Medulla oblongata (tissue), 1 donor: ENCODE results near the gene NOP58.
"Not testable (repeated sequence)": the region's sequence is repeated elsewhere in the genome, so short reads cannot be mapped to it uniquely, and the experiment has no call there.

Experiments
- DNase-seq: peaks from one replicate; pipeline ENCODE4 v3.0.0-alpha.2; 2015; ENCODE audit errors: extremely low spot score

NOP58 gene

DNA sequence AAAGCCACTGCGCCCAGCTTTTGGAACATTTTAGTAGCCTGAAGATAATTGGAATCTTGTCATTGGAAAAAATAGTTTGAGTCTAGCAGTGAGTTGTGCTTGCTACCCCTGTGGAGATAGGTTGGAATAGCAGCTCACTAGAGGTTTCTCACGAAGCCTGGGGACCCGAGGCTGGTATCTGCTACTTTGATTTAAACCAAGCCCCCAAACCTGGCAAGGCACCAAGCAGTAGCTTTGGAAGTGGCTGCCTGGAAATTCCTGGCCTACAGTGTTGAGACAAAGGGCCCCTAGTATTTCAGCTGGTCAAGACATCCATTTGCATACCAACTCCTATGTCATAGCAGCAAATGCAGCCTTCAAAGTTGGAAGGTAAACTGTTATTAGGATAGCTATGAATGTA lies 42.1 kb downstream of the NOP58 start:
- no peak for DNase-seq

DNA sequence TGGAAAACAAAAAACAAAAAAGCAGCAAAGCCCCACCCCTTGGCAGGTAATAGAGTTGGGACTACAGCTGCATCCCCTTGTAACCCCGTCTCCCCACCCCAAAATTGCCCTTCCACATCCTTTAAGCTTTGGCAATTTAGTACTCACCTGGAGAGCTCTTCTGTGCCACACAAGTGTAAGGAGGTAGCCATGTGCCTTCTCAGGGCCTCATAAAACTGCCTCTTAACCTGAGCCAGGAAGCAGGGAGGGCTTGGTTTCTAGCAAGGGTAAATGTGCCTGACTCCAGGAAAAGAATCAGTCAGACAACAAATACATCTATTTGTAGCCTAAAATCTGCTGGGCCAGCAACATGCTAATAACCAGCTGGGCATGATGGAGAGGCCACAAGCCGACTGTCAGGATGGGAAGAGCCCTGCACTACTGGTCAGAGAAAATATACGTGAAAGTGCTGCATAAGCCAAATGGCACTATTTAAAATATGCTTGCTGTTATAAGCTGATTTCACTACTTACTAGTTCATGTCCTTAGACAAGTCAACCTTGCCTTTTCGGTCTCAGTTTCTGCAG lies 46.3 kb downstream of the NOP58 start:
- no peak for DNase-seq

DNA sequence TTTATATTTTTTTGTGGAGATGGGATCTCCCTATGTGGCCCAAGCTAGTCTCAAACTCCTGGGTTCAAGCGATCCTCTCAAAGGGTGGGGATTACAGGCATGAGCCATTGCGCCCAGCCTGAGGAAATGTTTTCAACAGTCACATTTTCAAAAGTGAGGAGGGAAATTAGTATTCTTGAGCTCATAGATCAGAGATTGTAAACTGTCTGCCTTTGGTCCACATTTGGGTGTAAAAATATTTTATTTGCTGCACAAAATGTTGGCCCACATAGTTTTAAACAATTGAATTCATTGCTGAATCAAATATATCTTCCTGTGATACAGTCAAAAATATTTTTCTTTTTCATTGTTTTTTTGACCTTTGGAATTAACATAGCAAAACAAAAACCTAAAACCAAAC lies 48.6 kb downstream of the NOP58 start:
- DNase-seq = no peak

DNA sequence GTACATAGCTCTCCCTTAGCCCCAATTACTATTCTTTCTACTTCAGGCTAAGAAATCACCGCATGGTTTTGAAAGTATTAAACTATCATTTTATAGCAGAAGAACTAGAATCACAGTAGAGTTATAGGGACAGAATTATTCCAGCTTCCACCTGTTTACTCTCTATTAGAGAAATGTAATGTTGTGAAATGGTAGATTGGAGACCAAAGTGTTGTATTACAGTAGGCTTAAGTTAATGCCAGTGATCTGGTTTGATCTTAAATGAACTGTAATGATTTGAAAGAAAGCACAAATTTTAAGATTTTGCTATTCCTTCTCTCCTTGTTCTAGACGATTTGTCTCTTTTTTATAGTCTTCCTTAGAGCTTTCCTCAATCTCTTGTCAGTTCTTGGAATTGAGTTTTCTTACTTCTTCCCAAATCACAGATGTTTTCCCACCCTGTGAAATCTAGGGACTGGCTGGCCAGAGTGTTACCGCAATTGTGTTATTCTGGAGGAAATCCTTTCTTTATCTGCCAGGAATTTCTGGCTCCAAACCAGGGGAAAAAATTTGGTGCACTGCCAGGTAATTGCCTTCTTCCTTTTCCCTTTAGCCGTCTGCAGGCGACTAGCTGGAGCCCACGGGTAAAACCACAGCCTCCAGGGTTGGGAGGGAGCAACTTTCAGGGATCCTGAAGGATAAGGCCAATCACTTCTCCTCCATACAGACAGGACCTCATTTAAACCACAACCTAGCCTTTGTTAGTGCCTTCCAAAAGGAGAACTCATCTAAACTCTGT lies 51.7 kb downstream of the NOP58 start:
- DNase-seq = peak; percentile 31

DNA sequence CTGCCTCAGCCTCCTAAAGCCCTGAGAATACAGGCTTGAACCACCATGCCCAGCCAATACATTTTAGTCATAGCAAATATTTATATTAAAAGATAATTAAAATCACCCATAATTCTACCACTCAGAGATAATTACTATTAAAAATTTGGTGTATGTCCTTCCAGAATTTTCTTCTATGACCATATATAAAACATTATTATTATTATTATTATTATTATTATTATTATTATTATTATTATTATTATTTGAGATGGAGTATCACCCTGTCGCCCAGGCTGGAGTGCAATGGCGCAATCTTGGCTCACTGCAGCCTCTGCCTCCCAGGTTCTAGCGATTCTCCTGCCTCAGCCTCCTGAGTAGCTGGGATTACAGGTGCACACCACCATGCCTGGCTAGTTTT lies 54.8 kb downstream of the NOP58 start:
- not testable (repeated sequence) for DNase-seq

DNA sequence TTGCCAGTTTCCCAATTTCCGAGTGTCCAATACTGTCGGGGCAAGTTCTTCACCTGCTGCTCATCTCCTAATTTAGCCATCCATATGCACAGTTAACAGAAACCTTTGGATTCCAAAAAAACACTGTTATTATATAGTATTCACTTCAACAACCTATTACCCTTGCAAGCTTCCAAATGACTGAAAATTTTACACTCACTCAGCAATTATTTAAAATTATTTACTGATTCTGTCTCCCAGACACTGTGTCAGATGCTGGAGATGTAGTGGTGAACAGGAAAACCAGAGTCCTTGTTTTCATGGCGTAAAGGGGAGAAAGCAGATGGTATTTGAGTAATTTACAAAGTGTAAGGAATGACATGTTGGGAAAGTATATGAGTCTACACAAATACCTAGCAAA lies 56.9 kb downstream of the NOP58 start:
- DNase-seq = no peak

DNA sequence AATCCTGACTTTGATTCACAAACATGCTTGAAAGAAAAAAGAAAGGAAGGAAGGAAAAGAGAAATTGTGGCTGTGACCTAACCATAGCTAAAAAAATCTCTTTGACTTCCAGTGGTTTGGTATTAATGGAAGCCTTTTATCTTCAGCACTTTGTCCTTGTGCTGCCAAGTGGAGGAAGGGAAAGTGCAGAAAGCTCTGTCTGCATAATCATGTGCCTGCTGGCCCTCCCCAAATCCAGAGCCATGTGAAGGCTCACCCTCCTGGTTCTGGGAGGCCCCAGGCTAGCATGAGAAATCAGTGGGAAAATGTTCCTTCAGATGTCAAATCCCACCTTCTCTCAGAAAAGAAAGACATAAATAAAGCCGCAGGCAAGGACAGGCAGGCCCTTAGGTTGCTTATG lies 62.3 kb downstream of the NOP58 start:
- no peak for DNase-seq

DNA sequence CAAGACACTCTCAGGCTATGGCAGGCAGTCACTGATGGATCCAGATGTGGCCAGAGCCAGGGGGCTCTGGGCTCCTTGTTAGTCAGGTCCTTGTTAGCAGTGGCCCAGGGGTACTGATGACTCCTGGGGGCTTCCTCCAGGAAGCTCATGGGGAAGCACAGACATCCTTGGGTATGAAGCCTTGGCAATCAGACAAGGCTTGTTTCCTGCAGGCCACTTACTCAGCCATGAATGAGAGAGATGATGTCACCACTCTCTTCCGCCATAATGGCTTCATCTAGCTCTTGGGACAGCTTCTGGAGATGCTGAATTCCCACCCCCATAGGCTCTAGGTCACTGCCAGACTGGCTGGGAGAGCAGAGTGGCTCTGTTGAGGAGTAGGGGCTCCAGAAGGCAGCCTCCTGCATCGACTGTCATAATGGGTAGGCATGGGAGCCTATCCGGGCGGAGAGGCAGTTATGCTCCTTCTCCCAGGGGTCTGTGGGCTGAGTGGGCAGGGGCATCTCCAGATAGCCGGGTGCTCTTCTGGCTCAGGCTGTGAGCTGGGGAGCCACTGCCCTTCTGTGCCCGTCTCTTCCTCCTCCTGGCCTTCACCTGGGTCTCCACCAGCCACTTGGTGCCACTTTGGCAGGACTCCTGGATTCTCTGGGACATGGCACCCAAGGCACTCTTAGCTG lies 70.4 kb downstream of the NOP58 start:
- no peak for DNase-seq

DNA sequence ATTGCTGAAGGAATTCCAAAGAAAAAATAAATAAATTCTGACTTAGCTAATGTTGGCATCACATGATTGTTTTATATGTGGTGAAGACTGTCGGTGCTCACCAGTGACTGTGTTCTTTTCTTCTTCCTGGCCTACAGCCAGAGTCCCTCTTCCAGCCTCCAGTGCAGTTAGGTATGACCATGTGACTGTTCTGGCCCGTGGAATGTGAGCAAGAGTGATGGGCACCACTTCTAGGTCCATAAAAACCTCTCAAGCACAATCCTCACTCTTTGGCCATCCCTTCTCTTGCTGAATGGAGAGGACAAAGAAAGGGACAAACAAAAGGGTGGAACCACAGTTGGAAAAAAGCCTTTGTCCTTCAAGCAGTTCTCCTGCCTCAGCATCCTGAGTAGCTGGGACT lies 71.6 kb downstream of the NOP58 start:
- DNase-seq = no peak

DNA sequence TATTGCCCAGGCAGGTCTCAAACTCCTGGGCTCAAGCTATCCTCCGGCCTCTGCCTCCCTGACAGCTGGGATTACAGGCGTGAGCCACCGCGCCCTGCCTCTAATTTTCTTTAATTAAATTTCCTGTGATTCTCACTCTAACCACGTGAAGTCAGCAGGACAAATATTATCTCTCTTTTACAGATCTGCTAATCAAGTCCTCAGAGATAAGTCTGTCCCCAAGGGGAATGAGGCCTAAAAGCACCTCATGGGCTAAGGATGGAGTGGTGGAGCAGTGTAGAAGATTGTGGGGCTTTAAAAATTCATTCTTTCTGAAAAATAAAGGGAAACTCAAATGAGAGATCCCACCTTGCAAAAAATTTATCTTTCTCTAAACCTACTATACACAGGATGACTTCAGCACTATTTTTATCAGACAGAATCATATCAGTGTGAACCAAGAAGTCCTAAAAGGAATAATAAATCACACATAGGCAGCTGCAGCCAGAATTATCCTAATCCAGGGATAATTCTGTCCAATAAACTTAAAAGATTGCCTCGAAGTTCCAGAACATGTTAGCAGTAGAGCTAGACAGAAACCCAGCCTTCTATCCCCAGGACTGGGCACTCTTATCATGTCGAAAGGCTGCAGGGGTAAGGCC lies 72.3 kb downstream of the NOP58 start:
- DNase-seq = no peak

DNA sequence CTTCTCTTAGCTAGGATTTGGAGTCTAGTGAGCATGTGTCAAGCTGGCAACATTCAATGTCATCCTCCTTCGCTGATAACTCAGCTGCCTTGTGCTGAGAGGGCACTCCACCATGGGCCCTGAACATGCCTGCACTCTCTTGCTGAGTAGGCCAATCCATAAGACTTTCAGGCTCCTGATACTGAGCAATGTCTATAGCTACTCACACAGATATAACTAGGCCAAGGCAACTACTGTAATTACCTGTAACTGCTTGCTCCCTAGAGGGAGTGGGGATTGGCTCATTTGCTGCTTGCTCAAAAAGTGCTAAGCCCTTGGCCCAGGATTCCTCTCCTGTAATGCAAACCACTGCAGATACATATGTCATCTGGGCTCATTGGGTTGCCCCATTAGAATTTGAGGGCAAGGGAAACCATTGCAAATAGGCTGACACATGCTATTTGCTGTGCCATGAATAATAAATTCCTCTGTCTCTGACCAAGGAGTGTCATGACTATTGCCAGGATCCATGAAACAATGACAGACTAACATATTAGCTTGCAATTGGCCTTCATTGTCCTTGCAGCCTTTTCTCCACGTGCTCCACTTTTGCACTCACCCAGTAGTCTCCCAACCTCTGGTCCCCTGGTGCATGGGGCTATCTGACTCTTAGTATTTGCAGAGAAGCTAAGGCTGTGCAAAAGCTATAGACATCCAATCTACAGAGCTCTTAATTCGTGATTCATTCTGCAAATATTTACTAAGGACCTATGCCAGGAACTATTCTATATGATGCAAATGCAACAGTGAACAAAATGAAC lies 73.7 kb downstream of the NOP58 start:
- no peak for DNase-seq

DNA sequence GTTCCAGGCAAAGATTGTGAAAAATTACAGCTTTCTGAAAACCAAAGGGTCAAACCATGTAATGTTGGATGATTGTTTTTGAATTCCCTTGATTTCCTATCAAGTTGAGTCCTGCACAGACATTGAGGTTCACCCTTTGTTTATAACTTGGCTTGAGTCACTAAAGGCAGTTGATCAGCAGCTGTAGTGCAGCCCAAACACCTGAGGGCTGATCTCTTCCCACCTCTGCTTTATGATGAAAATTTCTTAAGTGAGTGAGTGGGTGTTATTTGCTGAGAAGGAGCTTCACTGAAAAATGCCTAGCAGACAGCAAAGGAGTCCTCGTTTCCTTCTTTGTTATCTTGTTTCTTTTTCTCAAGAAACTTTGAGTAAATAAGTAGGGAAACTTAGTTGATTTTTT lies 78.6 kb downstream of the NOP58 start:
- no peak for DNase-seq

DNA sequence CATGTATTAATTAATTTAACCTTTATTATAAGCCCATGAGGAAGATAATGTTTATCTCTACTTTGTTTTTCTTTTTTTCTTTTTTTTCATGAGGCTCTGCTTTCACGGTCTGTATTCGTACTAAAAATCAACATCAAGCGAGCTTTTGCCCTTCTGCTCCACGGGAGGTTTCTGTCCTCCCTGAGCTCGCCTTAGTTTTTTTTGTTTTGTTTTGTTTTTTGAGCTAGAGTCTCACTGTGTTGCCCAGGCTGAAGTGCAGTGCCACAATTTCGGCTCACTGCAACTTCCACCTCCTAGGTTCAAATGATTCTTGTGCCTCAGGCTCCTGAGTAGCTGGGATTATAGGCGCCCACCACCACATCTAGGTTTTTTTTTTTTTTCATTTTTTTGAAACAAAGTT lies 80.6 kb downstream of the NOP58 start:
- no peak for DNase-seq
